ENCODE measurements around the gene C22orf23. TPM values are rescaled to one million over a fixed set of nuclear protein-coding genes. Genes with fewer than 3 reads are reported as not detected.
A peak's percentile ranks its signal among the peaks of the same experiment; 100 is the strongest.
"Not testable (repeated sequence)": the region's sequence is repeated elsewhere in the genome, so short reads cannot be mapped to it uniquely, and the experiment has no call there.

C22orf23 gene
- total RNA-seq, 1 donor from 2014 or later = not detected

- Histone ChIP-seq H3K27me3 (ENCODE audit: control insufficient read depth, insufficient read depth, low read length) (no peaks in the 10 kb centered on the region), H3K36me3 (ENCODE audit: control insufficient read depth, insufficient read depth, low read length) (peaks cover 3% of the 10 kb centered on the region), H3K4me3 (ENCODE audit: low read depth, low read length) (no peak overlapping the region)
- no peak for TF ChIP-seq CTCF (IDR thresholded peaks at IDR 0.05; ENCODE audit: insufficient read depth, low read length, severe bottlenecking)
- DNase-seq (ENCODE audit: low read depth) (no peak), FAIRE-seq (peak; percentile 88)
Measured at GRCh38 chr22:37976547-37976946, 23.1 kb upstream of the C22orf23 start.

DNA sequence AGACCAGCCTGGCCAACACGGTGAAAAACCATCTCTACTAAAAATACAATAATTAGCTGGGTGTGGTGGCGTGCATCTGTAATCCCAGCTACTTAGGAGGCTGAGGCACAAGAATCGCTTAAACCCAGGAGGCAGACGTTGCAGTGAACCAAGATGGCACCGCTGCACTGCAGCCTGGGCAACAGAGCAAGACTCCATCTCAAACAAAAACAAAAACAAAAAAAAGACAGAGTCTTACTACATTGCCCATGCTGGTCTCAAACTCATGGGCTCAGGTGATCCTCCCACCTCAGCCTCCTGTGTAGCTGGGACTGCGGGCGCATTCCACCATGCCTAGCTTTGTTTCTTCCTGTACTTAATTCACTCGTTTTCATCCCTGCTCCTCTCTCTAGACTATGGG, 22.6 kb upstream of the C22orf23 start:
- H3K4me3 ChIP-seq (ENCODE audit: low read depth, low read length); DNase-seq (ENCODE audit: low read depth); H3K36me3 ChIP-seq (ENCODE audit: control insufficient read depth, insufficient read depth, low read length); FAIRE-seq; H3K27me3 ChIP-seq (ENCODE audit: control insufficient read depth, insufficient read depth, low read length): not testable (repeated sequence)

- Histone ChIP-seq H3K4me3 (ENCODE audit: low read depth, low read length) (no peak overlapping the region), H3K36me3 (ENCODE audit: control insufficient read depth, insufficient read depth, low read length) (peaks cover 3% of the 10 kb centered on the region), H3K27me3 (ENCODE audit: control insufficient read depth, insufficient read depth, low read length) (no peaks in the 10 kb centered on the region)
- no peak for TF ChIP-seq CTCF (IDR thresholded peaks at IDR 0.05; ENCODE audit: insufficient read depth, low read length, severe bottlenecking)
- no peak for DNase-seq (ENCODE audit: low read depth)
- FAIRE-seq = no peak
Measured at GRCh38 chr22:37975153-37975552, 21.8 kb upstream of the C22orf23 start.

DNA sequence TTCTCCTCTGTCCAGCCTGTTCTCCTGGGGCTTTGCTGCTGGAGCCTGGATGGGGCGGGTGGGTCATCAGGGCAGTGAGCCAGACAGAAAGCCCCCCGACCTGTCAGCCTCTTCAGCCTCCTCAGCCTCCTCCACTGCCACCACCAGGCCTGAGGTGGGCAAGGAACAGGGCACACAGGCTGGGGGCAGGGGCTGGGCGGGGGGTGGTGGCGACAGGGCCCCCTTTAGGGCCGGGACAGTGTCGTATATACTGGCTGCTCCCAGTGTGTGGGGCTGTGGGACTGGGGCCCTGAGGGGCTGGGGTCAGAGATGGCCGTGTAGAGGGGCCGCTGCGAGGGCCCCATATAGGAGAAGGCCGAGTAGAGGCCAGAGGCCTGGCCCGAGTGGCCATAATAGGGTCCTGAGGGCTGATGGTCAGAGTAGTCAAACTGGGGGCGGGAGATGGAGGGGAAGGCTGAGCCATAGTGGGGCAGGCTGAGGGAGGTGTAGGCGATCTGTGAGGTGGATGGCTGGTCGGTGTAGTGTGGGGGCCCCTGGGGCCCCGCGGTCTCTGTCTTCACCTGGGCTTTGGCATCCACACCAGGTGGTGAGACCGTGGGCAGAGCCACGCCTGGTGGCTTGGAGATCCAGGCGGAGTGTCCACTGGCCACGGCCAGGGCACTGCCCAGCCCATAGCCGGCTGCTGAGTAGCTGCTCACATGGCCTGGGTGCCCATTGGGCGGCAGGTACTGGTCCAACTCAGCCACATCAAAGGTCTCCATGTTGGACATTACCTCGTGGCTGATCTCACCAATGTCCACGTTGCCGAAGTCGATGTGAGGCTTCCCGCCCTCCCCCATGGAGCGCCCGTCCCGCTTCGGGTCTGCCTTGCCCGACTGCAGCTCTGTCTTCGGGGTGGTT, 20.1 kb upstream of the C22orf23 start:
- FAIRE-seq = no peak
- Histone ChIP-seq H3K4me3 (ENCODE audit: low read depth, low read length) (no peak overlapping the region), H3K36me3 (ENCODE audit: control insufficient read depth, insufficient read depth, low read length) (peaks cover 5% of the 10 kb centered on the region)

DNA sequence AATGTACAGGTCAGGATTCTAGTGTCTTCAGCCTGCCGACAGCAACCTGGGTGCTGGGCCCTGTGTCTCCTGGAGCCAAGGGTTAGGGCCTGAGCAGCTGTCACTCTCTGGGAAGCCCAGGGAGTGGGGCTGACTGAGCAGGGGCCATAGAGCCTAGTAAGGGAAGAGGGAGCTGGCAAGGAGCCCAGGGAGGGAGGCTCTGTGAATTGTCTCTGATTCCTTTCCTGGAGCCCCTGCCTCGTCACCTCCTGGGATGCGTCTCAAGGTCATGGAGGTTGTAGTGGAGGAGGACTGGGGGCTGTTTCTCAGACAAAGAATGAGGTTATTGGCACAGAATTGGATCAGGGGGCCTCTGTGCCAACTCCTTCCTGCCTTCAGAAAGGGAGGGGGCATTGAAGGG, 19.1 kb upstream of the C22orf23 start:
- no peak for TF ChIP-seq CTCF (IDR thresholded peaks at IDR 0.05; ENCODE audit: insufficient read depth, low read length, severe bottlenecking)
- DNase-seq (ENCODE audit: low read depth) (no peak), FAIRE-seq (no peak)
- Histone ChIP-seq H3K27me3 (ENCODE audit: control insufficient read depth, insufficient read depth, low read length) (no peaks in the 10 kb centered on the region), H3K36me3 (ENCODE audit: control insufficient read depth, insufficient read depth, low read length) (peaks cover 13% of the 10 kb centered on the region), H3K4me3 (ENCODE audit: low read depth, low read length) (no peak overlapping the region)

More for the DNA sequence above, 20.1 kb upstream of the C22orf23 start:
- DNase-seq (ENCODE audit: low read depth) = no peak
- no peaks in the 10 kb centered on the region for H3K27me3 ChIP-seq (ENCODE audit: control insufficient read depth, insufficient read depth, low read length)
- TF ChIP-seq CTCF (IDR thresholded peaks at IDR 0.05; ENCODE audit: insufficient read depth, low read length, severe bottlenecking) = no peak

DNA sequence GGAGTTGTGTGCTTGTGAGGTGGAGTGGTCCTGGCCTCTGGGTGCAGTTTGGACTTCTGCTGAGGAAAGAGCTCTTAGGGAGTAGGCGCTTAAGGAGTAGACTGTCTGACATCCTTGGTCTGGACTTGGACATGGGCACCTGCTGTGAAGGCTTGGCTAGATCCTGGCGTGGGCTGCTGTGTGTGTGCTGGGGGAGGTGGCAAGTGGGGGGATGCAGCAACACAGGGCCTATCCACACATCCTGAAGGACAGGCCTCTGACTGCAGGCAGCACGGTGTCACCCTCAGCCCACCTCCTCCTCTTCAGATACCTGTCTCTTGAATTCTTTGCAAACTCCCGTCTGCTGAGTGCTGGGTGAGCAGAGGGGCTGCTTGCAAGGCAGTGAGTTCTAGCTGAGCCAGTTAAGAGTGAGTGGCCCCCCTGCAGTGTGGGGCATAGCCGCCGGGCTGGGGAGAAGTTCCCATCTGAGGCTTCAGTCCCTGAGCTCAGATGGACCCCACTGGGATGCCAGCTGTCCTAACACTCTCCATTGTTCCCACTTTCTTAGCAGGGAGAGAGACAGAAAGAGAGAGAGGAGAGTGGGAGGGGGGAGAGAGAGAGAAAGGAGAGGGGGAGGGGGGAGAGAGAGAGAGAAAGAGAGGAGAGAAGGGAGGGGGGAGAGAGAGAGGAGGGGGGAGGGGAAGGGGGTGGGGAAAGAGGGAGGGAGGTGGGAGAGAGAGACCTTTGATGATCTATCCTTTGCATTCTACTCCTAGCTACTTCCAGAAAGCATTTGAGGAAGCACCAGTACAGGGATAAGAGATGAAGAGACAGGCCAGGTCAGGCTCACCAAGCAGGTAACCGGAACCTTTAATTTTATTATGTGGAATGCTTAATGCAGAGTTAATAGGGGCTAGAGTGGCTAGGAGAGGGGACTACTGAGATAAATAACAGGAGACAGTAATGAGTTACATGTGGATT, 18.4 kb upstream of the C22orf23 start:
- Histone ChIP-seq H3K4me3 (ENCODE audit: low read depth, low read length) (no peak overlapping the region), H3K27me3 (ENCODE audit: control insufficient read depth, insufficient read depth, low read length) (no peaks in the 10 kb centered on the region), H3K36me3 (ENCODE audit: control insufficient read depth, insufficient read depth, low read length) (peaks cover 21% of the 10 kb centered on the region)
- DNase-seq (ENCODE audit: low read depth) = no peak
- TF ChIP-seq CTCF (IDR thresholded peaks at IDR 0.05; ENCODE audit: insufficient read depth, low read length, severe bottlenecking) = no peak
- FAIRE-seq = no peak

Measured in bronchial epithelial cell (primary cell).